HepG2 (cell line): Measurements from ENCODE around the gene EYA4. TPM values are rescaled to one million over a fixed set of nuclear protein-coding genes. Genes with fewer than 3 reads are reported as not detected.

Experiments
- ATAC-seq: fragments of 200-7000 bp; cut with Tn5 transposase; 3 replicates; pipeline ENCODE4 v1.9.1; 2020; ENCODE audit warnings: mild to moderate bottlenecking, moderate library complexity
- BruUV-seq: library from RNA; stranded (reverse); fragments of 400-500 nt; replicated peaks from 2 replicates; lab custom pipeline; 2021; lab: Mats Ljungman, UMichigan
- CTCF ChIA-PET: fragments of 300-600 bp; formaldehyde crosslinking; extraction: SDS; loops from one replicate; lab custom pipeline; 2021; ENCODE audit warnings: low total read pairs, inconsistent platforms, low intra/inter-chr PET ratio; lab: Yijun Ruan, JAX
- POLR2A ChIA-PET: fragments of 350-600 bp; sonication (Branson Sonifier 250); formaldehyde crosslinking; loops from one replicate; lab custom pipeline; 2020; ENCODE audit warnings: antibody characterized with exemption, inconsistent platforms; lab: Yijun Ruan, JAX
- DNase-seq: peaks from one replicate; pipeline ENCODE4 v3.0.0-alpha.2; 2015; ENCODE audit warnings: low spot score
- FAIRE-seq: peaks from 3 replicates; lab custom pipeline; 2011; peaks lifted over from hg19 to GRCh38; lab: Jason Lieb, UNC
- H2AFZ ChIP-seq: one replicate; pipeline ENCODE4 v1.6.1; 2011; ENCODE audit warnings: low read length, inconsistent platforms
- H3K27ac ChIP-seq: fragments of 300-600 bp; 3 replicates; pipeline ENCODE4 v1.8.0; 2011; ENCODE audit warnings: mixed run types, mild to moderate bottlenecking, mixed read lengths, low read length, inconsistent platforms; ENCODE audit not compliant: insufficient read depth; ENCODE audit errors: extremely low read length
- H3K27me3 ChIP-seq, 2 experiments: fragments of 200-600 bp in 1 of 2; 2 replicates in 1 of 2; 3 replicates in 1 of 2; pipeline versions ENCODE4 v1.6.0 to v1.8.0; 2011; ENCODE audit warnings: low read length in 2 of 2, mild to moderate bottlenecking in 2 of 2, moderate library complexity in 2 of 2, inconsistent platforms in 1 of 2; ENCODE audit not compliant: insufficient read depth in 2 of 2, control insufficient read depth in 1 of 2
- H3K36me3 ChIP-seq, 2 experiments: fragments of 200-600 bp in 1 of 2; replicated peaks in 1 of 2; 2 replicates in 1 of 2; 3 replicates in 1 of 2; pipeline versions ENCODE4 v1.5.1 to v1.8.0; 2011; ENCODE audit warnings: low read length in 2 of 2, inconsistent platforms in 1 of 2; ENCODE audit not compliant: insufficient read depth in 2 of 2, control insufficient read depth in 1 of 2
- H3K4me1 ChIP-seq: 2 replicates; pipeline ENCODE4 v1.5.1; 2012; ENCODE audit warnings: low read length, inconsistent platforms; ENCODE audit not compliant: insufficient read depth
- H3K4me2 ChIP-seq: 2 replicates; pipeline ENCODE4 v1.6.0; 2011; ENCODE audit warnings: low read depth, low read length, inconsistent platforms
- H3K4me3 ChIP-seq, 3 experiments: fragments of 200-600 bp in 1 of 3; sonication (generic), shearing (Covaris generic) in 1 of 3; replicated peaks in 1 of 3; 2 replicates each; pipeline ENCODE4 v1.5.1; 2011 to 2016; ENCODE audit warnings: low read length in 3 of 3, inconsistent platforms in 2 of 3, low read depth in 2 of 3, mild to moderate bottlenecking in 2 of 3, control low read depth in 1 of 3, mixed read lengths in 1 of 3; ENCODE audit not compliant: insufficient read depth in 1 of 3
- H3K79me2 ChIP-seq: one replicate; pipeline ENCODE4 v1.6.1; 2011; ENCODE audit warnings: low read length, inconsistent platforms; ENCODE audit not compliant: insufficient read depth
- H3K9ac ChIP-seq: 2 replicates; pipeline ENCODE4 v1.6.0; 2011; ENCODE audit warnings: mild to moderate bottlenecking, low read depth, low read length, inconsistent platforms; ENCODE audit not compliant: insufficient read depth
- H3K9me3 ChIP-seq: 2 replicates; pipeline ENCODE4 v1.5.1; 2012; ENCODE audit warnings: mild to moderate bottlenecking, low read length
- H4K20me1 ChIP-seq: 2 replicates; pipeline ENCODE4 v1.6.0; 2011; ENCODE audit warnings: inconsistent platforms, mild to moderate bottlenecking, low read length, moderate library complexity; ENCODE audit not compliant: insufficient read depth
- ARHGAP35 ChIP-seq: sonication (generic); formaldehyde crosslinking; IDR thresholded peaks from 2 replicates; pipeline ENCODE4 v1.9.0; 2022; ENCODE audit warnings: mild to moderate bottlenecking, inconsistent platforms, moderate library complexity, missing genetic modification reagents, borderline replicate concordance
- ATAD3A ChIP-seq: sonication (generic); formaldehyde crosslinking; IDR thresholded peaks from 2 replicates; pipeline ENCODE4 v1.4.0; 2020; ENCODE audit warnings: missing genetic modification reagents
- SALL1 ChIP-seq: sonication (generic); formaldehyde crosslinking; IDR thresholded peaks from 2 replicates; pipeline ENCODE4 v1.8.0; 2022; ENCODE audit warnings: mild to moderate bottlenecking, missing genetic modification reagents
- YY1 ChIP-seq: IDR thresholded peaks from 2 replicates; pipeline ENCODE4 v1.6.1; 2011; ENCODE audit warnings: low read length, low read depth, moderate library complexity, mild to moderate bottlenecking; ENCODE audit not compliant: insufficient read depth, insufficient replicate concordance
- WGBS: methylation state at CpG from one replicate; pipeline ENCODE4 v1.1.6; 2017; ENCODE audit warnings: low lambda C conversion rate; 5-methylcytosine and 5-hydroxymethylcytosine counted together
- in situ Hi-C: cut with HindIII; loops from 2 replicates; pipeline ENCODE4 v1.10.0; 2017; ENCODE audit warnings: low pct_unique_long_range_greater_than_20kb; ENCODE audit not compliant: extremely low pct_ligation_motif_present
- intact Hi-C: fragments of 100-400 bp; cut with micrococcal nuclease; formaldehyde crosslinking; loops from one replicate; pipeline ENCODE4 v1.10.0; 2022; ENCODE audit not compliant: unreplicated experiment
- polyA plus RNA-seq, 8 experiments: library from polyadenylated mRNA; depleted of rRNA in 3 of 8; stranded (reverse) in 7 of 8; unstranded in 1 of 8; fragments of >200 nt; fragmentation: Illumina TruSeq in 4 of 8; extraction: Trizol in 4 of 8; gene quantifications; 2 replicates each; pipeline versions ENCODE4 v1.2.1 to v1.2.3, GENCODE V29; 2011 to 2016; ENCODE audit warnings: low read depth in 4 of 8, missing spikeins in 1 of 8, mixed read lengths in 1 of 8; ENCODE audit not compliant: insufficient read depth in 1 of 8
- total RNA-seq, 5 experiments: library from RNA; depleted of rRNA; stranded (reverse); fragments of >200 nt; fragmentation: Illumina TruSeq; extraction: Trizol; gene quantifications; 2 replicates each; pipeline ENCODE4 v1.2.3, GENCODE V29; 2016; ENCODE audit warnings: low read depth in 1 of 5
- TF ChIP-seq, protein P1 (sequence below): sonication (generic); formaldehyde crosslinking; IDR thresholded peaks from 2 replicates; pipeline ENCODE4 v1.5.0; 2020; ENCODE audit warnings: mild to moderate bottlenecking, missing genetic modification reagents, borderline replicate concordance

Gene EYA4
- total and polyA plus RNA-seq, 2 of the 13 experiments (the other 11 are each of a cell fraction or from before 2014, with no cell fraction given), result not detected

DNA sequence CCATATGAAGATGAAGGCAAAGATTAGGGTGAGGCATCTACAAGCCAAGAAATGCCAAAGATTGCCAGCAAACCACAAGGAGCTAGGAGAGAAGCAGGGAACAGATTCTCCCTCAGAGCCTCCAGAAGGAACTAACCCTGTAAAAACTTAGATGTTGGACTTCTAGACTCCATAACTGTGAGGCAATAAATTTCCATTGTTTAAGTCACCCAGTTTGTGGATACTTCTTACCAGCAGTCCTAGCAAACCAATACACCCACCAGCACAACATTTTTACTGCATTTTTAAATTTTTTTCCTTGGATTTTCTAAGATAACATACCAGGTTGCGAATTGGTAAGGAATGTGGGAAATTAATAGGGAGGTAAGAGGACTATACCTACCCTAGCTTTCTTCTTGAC, 47.8 kb upstream of the EYA4 start (continued):
- TF ChIP-seq, protein P1, sequence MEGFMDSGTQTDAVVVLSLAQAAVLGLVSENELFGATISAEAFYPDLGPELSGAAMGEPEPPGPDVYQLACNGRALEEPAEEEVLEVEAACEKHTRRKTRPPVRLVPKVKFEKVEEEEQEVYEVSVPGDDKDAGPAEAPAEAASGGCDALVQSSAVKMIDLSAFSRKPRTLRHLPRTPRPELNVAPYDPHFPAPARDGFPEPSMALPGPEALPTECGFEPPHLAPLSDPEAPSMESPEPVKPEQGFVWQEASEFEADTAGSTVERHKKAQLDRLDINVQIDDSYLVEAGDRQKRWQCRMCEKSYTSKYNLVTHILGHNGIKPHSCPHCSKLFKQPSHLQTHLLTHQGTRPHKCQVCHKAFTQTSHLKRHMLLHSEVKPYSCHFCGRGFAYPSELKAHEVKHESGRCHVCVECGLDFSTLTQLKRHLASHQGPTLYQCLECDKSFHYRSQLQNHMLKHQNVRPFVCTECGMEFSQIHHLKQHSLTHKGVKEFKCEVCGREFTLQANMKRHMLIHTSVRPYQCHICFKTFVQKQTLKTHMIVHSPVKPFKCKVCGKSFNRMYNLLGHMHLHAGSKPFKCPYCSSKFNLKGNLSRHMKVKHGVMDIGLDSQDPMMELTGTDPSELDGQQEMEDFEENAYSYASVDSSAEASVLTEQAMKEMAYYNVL (CRISPR knock-in tag), result no peak
- no peak for TF ChIP-seq ARHGAP35 (CRISPR knock-in tag)
- TF ChIP-seq YY1, result no peak

DNA sequence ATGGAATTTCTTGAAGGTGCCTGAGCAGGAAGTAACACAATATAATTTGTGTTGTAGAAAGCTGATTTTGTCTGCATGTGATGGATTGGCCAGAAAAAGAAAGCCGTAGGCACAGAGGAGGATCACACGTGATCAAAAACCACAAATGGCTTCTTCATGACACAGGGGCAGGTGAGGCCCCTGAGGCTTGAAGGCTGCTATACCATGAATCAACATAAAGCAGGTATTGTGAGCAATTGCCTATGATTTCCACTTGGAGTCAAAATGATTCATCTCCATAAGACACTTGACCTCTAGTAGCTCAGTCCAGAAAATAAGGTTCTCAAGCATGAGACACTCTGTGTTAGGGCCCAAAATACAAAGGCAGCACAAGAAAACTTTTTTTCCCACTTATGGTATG, 42.4 kb upstream of the EYA4 start:
- in situ Hi-C loops (no loop called here), intact Hi-C loops (no loop called here)
- no TSS peak for BruUV-seq
- Histone ChIP-seq H3K36me3 (no peaks in the 10 kb centered on the region), H3K4me3 (no peak overlapping the region), H3K4me2 (no peak overlapping the region), H3K27ac (no peak overlapping the region), H3K9ac (no peak overlapping the region), H3K4me1 (no peaks in the 10 kb centered on the region), H3K9me3 (no peaks in the 10 kb centered on the region), H3K79me2 (no peaks in the 10 kb centered on the region), H2AFZ (no peak overlapping the region), H3K27me3 (peaks cover 0 to 7% of the 10 kb centered on the region in 2 experiments; a peak in 2 of 5 replicates)
- FAIRE-seq, result no peak
- ChIA-PET POLR2A (no interaction called here), CTCF (no interaction called here)
- no peak for TF ChIP-seq ATAD3A (CRISPR knock-in tag)
- TF ChIP-seq SALL1, result no peak
- TF ChIP-seq, all 625 proteins: peak for 0
- WGBS, result 4% methylated on average over 2 of the region's 2 CpGs
- DNase-seq (no peak), ATAC-seq (no peak)
- H4K20me1 ChIP-seq, result no peaks in the 10 kb centered on the region
